Measurements from ENCODE around the gene SYNE2. TPM values are rescaled to one million over a fixed set of nuclear protein-coding genes. Genes with fewer than 3 reads are reported as not detected.
"Not testable (repeated sequence)": the region's sequence is repeated elsewhere in the genome, so short reads cannot be mapped to it uniquely, and the experiment has no call there.

Gene SYNE2
- total RNA-seq, 1 donor from 2014 or later, result 44.2 TPM

GRCh38 chr14:63862163-63862562 lies 9.4 kb downstream of the SYNE2 start:
- DNase-seq (ENCODE audit: low read depth), result no peak
- H3K4me3 ChIP-seq (ENCODE audit: low read depth, low read length), result no peak overlapping the region
- TF ChIP-seq CTCF (conservative IDR thresholded peaks at IDR 0.05; ENCODE audit: low read depth, low read length), result no peak

- TF ChIP-seq CTCF (conservative IDR thresholded peaks at IDR 0.05; ENCODE audit: low read depth, low read length), result no peak
- no peak overlapping the region for H3K4me3 ChIP-seq (ENCODE audit: low read depth, low read length)
- DNase-seq (ENCODE audit: low read depth), result no peak
Observed at GRCh38 chr14:63863004-63863403, 10.2 kb downstream of the SYNE2 start.

GRCh38 chr14:63864775-63865174 lies 12.0 kb downstream of the SYNE2 start:
- peak overlapping the region; percentile 40 for H3K4me3 ChIP-seq (ENCODE audit: low read depth, low read length)

GRCh38 chr14:63867933-63868921 lies 15.4 kb downstream of the SYNE2 start:
- H3K4me3 ChIP-seq (ENCODE audit: low read depth, low read length), result no peak overlapping the region
- no peak for DNase-seq (ENCODE audit: low read depth)
- TF ChIP-seq CTCF (conservative IDR thresholded peaks at IDR 0.05; ENCODE audit: low read depth, low read length), result no peak

More at GRCh38 chr14:63864775-63865174, 12.0 kb downstream of the SYNE2 start:
- not testable (repeated sequence) for DNase-seq (ENCODE audit: low read depth)

- peak overlapping the region; percentile 16 for H3K4me3 ChIP-seq (ENCODE audit: low read depth, low read length)
- not testable (repeated sequence) for DNase-seq (ENCODE audit: low read depth)
Observed at GRCh38 chr14:63869940-63870752, 17.3 kb downstream of the SYNE2 start.

GRCh38 chr14:63870753-63871037 lies 17.9 kb downstream of the SYNE2 start:
- DNase-seq (ENCODE audit: low read depth); H3K4me3 ChIP-seq (ENCODE audit: low read depth, low read length): not testable (repeated sequence)

- DNase-seq (ENCODE audit: low read depth), result no peak
- H3K4me3 ChIP-seq (ENCODE audit: low read depth, low read length), result no peak overlapping the region
- TF ChIP-seq CTCF (conservative IDR thresholded peaks at IDR 0.05; ENCODE audit: low read depth, low read length), result no peak
Observed at GRCh38 chr14:63874223-63874622, 21.4 kb downstream of the SYNE2 start.

GRCh38 chr14:63875311-63875710 lies 22.5 kb downstream of the SYNE2 start:
- H3K4me3 ChIP-seq (ENCODE audit: low read depth, low read length), result no peak overlapping the region
- TF ChIP-seq CTCF (conservative IDR thresholded peaks at IDR 0.05; ENCODE audit: low read depth, low read length), result no peak
- DNase-seq (ENCODE audit: low read depth), result peak; percentile 99
